KG1 (cell line): Measurements from ENCODE around the gene COL18A1.

Experiments
- DNase-seq: peaks from one replicate; lab custom pipeline; 2025; lab: John Stamatoyannopoulos, UW

COL18A1 gene

GRCh38 chr21:45468971-45469272 lies 64.0 kb downstream of the COL18A1 start:
- DNase-seq, result no peak

GRCh38 chr21:45469273-45470086 lies 64.5 kb downstream of the COL18A1 start:
- DNase-seq, result no peak

GRCh38 chr21:45470087-45470515 lies 65.1 kb downstream of the COL18A1 start:
- no peak for DNase-seq

- no peak for DNase-seq
Observed at GRCh38 chr21:45470773-45471524, 66.0 kb downstream of the COL18A1 start.

GRCh38 chr21:45471525-45472221 lies 66.7 kb downstream of the COL18A1 start:
- DNase-seq, result no peak

GRCh38 chr21:45472445-45473365 lies 67.7 kb downstream of the COL18A1 start:
- DNase-seq, result no peak

GRCh38 chr21:45473496-45474322 lies 68.7 kb downstream of the COL18A1 start:
- no peak for DNase-seq

GRCh38 chr21:45474323-45474950 lies 69.5 kb downstream of the COL18A1 start:
- DNase-seq, result no peak

GRCh38 chr21:45475004-45475685 lies 70.2 kb downstream of the COL18A1 start:
- DNase-seq, result no peak

- no peak for DNase-seq
Observed at GRCh38 chr21:45475797-45476570, 71.0 kb downstream of the COL18A1 start.

GRCh38 chr21:45476582-45476981 lies 71.6 kb downstream of the COL18A1 start:
- DNase-seq, result no peak

- no peak for DNase-seq
Observed at GRCh38 chr21:45477176-45478114, 72.5 kb downstream of the COL18A1 start.

- peak; percentile 64 for DNase-seq
Observed at GRCh38 chr21:45478115-45478801, 73.3 kb downstream of the COL18A1 start.

GRCh38 chr21:45478816-45479669 lies 74.1 kb downstream of the COL18A1 start:
- DNase-seq, result no peak

- no peak for DNase-seq
Observed at GRCh38 chr21:45479691-45480675, 75.0 kb downstream of the COL18A1 start.
